HG03457 (cell line): ENCODE data around the gene ZNF414.

Source experiments
- ATAC-seq: cut with Tn5 transposase; IDR thresholded peaks from one replicate; pipeline ENCODE4 v1.9.1; 2021; ENCODE audit warnings: moderate number of reproducible peaks; ENCODE audit not compliant: unreplicated experiment

Gene ZNF414

GRCh38 chr19:8468761-8469373, 45.1 kb downstream of the ZNF414 start:
- no peak for ATAC-seq

DNA sequence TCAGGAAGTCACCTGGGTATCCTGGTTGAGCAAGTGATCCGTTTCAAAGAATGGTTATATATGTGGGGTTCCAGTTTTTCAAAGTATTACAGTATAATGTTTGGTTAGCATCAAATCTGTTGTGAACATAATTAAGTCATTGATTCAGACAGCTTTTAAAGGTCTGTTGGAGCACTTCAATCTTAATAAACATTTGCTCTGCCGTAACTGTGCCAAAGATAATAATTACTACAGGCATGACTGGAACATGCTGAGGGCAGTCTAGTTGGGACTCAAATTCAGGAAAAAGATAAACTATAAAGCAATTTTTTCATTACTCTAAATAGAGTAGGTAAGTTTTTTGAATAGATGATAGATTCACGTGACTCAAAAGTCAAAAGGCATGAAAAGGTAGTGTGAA, 45.8 kb downstream of the ZNF414 start:
- no peak for ATAC-seq

DNA sequence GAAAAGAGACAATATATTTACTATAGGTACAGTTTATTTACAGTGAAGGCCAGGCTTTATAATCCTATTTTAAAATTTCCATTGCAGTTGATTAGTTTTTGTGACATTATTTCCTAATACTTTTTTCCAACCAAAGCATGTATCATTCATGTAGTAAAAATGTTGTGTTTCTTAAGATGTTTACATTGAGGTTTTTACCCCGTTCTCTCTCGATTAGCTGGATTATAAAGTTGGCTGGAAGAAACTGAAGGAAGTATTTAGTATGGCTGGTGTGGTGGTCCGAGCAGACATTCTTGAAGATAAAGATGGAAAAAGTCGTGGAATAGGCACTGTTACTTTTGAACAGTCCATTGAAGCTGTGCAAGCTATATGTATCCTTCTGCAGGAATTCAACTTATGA, 47.9 kb downstream of the ZNF414 start:
- ATAC-seq, result no peak

DNA sequence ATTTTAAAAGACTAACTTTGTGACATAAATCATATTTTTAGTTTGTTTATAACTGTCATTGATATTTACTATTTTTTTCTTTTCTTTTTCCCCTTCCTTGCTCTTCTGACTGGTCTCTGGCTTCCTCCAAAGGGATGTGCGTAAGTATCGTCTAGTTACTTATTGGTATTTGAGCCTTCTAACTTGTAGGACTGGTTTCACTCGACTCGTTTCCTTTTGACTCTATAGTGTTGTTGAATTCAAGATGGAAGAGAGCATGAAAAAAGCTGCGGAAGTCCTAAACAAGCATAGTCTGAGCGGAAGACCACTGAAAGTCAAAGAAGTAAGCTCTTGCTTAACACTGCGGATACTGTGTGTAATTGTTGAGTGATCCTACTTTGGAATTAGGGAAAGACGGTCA, 50.6 kb downstream of the ZNF414 start:
- ATAC-seq, result no peak

DNA sequence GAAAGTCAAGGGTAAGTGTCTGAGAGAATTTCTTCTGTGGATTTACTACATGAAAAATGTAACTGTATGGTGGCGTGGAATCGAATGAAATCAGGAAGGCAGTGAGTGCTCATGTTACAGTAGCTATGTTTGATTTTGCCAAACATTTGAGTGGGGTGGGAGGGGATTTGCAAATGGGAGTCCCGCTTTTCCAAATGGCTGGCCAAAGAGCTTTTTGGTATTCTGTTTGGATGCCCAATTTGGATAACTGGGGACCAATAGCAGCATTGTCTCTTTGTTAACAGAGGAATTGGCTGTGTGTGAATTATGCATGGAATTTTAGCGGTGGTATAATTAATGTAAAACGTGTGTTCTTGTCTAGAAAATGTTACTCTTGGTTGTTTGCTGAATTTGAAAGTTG, 51.4 kb downstream of the ZNF414 start:
- no peak for ATAC-seq

DNA sequence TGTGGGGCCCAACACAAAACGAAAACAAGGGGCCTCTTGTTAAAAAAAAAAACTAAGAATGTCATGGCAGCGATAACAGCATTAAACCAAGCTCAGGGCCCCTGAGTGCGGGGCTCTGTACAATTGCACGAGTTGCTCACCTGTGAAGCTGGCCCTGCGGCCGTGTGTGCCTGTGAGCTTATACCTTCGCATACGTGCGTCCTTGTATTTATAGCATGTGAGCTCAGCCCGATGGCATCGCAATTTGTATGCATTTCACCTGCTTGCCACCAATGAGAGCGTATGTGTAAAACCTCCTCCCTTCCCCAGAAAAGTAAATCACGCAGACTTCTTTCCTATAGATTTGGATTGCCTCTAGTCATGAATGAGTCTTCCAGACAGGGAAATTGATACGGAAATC, 52.1 kb downstream of the ZNF414 start:
- no peak for ATAC-seq

- no peak for ATAC-seq
These were observed 52.6 kb downstream of the ZNF414 start for GRCh38 chr19:8461376-8461775.

DNA sequence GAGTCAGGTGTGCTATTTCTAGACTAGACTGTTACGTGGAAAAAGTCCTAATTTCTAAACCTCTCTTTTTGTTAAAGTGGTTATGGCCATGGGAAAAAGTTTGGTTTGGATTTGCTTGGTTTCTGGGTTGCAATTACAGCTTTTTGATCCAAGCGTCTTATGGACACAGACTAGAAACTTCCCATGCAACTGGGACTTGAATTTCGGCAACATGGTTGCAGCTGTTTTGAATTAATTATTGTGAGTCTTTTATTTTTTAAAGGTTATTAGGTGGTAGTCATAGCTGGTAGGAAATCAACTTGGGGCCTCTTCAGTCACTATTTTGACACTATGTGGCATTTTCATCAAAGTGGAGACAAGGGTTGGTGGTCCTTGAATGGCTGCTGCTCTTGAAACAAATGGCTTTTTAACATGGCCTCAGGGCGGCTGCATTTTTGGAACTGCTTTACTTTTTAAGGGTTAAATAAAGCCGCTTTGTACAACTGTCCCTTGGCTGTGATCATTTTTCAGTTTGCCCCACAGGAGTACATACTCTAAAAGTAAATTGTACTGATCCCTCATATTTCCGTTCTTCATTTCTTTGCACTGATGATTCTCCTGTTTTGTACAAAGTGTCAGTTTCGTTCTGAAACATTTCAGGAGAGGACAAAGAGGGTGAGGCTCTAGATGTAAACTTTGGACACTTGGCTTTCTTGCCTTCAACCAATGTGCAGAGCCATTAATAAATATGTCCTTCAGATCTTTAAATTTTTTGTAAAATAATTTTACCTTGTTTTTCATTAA, 53.3 kb downstream of the ZNF414 start:
- ATAC-seq, result no peak
